ENCODE measurements around the gene XIRP1.

The XIRP1 gene

GRCh38 chr3:39207361-39208186 lies 15.2 kb upstream of the XIRP1 start:
- no peak for DNase-seq
- peaks cover 2% of the 10 kb centered on the region for H3K27me3 ChIP-seq (replicated peaks)
- in situ Hi-C loops (cut with HindIII; ENCODE audit: low pct_ligation_motif_present, low sequenced_read_pairs), result no loop called here

GRCh38 chr3:39205919-39206516 lies 13.6 kb upstream of the XIRP1 start:
- DNase-seq, result no peak
- peaks cover 2% of the 10 kb centered on the region for H3K27me3 ChIP-seq (replicated peaks)
- in situ Hi-C loops (cut with HindIII; ENCODE audit: low pct_ligation_motif_present, low sequenced_read_pairs), result no loop called here
- H3K27ac ChIP-seq, result no peak overlapping the region
- H3K4me3 ChIP-seq (ENCODE audit: low read depth, low read length), result no peak overlapping the region
- no peaks in the 10 kb centered on the region for H3K36me3 ChIP-seq (replicated peaks)
- TF ChIP-seq CTCF (IDR thresholded peaks at IDR 0.05; ENCODE audit: low read depth, low read length, missing control alignments), result no peak

More at GRCh38 chr3:39207361-39208186, 15.2 kb upstream of the XIRP1 start:
- no peak for TF ChIP-seq CTCF (IDR thresholded peaks at IDR 0.05; ENCODE audit: low read depth, low read length, missing control alignments)
- Histone ChIP-seq H3K4me3 (ENCODE audit: low read depth, low read length) (no peak overlapping the region), H3K36me3 (replicated peaks) (no peaks in the 10 kb centered on the region), H3K27ac (no peak overlapping the region)

- in situ Hi-C loops (cut with HindIII; ENCODE audit: low pct_ligation_motif_present, low sequenced_read_pairs), result no loop called here
- Histone ChIP-seq H3K4me3 (ENCODE audit: low read depth, low read length) (no peak overlapping the region), H3K27ac (no peak overlapping the region), H3K27me3 (replicated peaks) (peaks cover 2% of the 10 kb centered on the region), H3K36me3 (replicated peaks) (no peaks in the 10 kb centered on the region)
- DNase-seq, result no peak
- TF ChIP-seq CTCF (IDR thresholded peaks at IDR 0.05; ENCODE audit: low read depth, low read length, missing control alignments), result no peak
Measured at GRCh38 chr3:39205131-39205530, 12.7 kb upstream of the XIRP1 start.

- Histone ChIP-seq H3K27me3 (replicated peaks) (peaks cover 2% of the 10 kb centered on the region), H3K36me3 (replicated peaks) (no peaks in the 10 kb centered on the region), H3K27ac (no peak overlapping the region), H3K4me3 (ENCODE audit: low read depth, low read length) (no peak overlapping the region)
- DNase-seq, result no peak
- no peak for TF ChIP-seq CTCF (IDR thresholded peaks at IDR 0.05; ENCODE audit: low read depth, low read length, missing control alignments)
- in situ Hi-C loops (cut with HindIII; ENCODE audit: low pct_ligation_motif_present, low sequenced_read_pairs), result no loop called here
Measured at GRCh38 chr3:39203860-39204259, 11.5 kb upstream of the XIRP1 start.

GRCh38 chr3:39203402-39203801 lies 11.0 kb upstream of the XIRP1 start:
- H3K27me3 ChIP-seq (replicated peaks), result peaks cover 2% of the 10 kb centered on the region
- no peak overlapping the region for H3K27ac ChIP-seq
- H3K36me3 ChIP-seq (replicated peaks), result no peaks in the 10 kb centered on the region
- in situ Hi-C loops (cut with HindIII; ENCODE audit: low pct_ligation_motif_present, low sequenced_read_pairs), result no loop called here
- no peak overlapping the region for H3K4me3 ChIP-seq (ENCODE audit: low read depth, low read length)
- DNase-seq, result no peak
- no peak for TF ChIP-seq CTCF (IDR thresholded peaks at IDR 0.05; ENCODE audit: low read depth, low read length, missing control alignments)
